B cell (primary cell): ENCODE measurements around the gene MPHOSPH6. TPM values are rescaled to one million over a fixed set of nuclear protein-coding genes. Genes with fewer than 3 reads are reported as not detected.
"Not testable (repeated sequence)": the region's sequence is repeated elsewhere in the genome, so short reads cannot be mapped to it uniquely, and the experiment has no call there.

Source experiments
- ATAC-seq: fragments of 200-7000 bp; cut with Tn5 transposase; one replicate; pipeline ENCODE4 v1.10.0; 2021; ENCODE audit warnings: low read depth, mild to moderate bottlenecking, moderate number of reproducible peaks, moderate library complexity
- CTCF ChIA-PET: fragments of 350-600 bp; sonication (Branson Sonifier 250); formaldehyde crosslinking; loops from one replicate; lab custom pipeline; 2021; ENCODE audit warnings: antibody characterized with exemption, inconsistent platforms; lab: Charles Lee
- POLR2A ChIA-PET: fragments of 350-600 bp; sonication (Branson Sonifier 250); formaldehyde crosslinking; loops from one replicate; lab custom pipeline; 2021; ENCODE audit warnings: antibody characterized with exemption; lab: Charles Lee
- DNase-seq: peaks from one replicate; pipeline ENCODE4 v3.0.0; 2013
- H2AFZ ChIP-seq: 2 replicates; pipeline ENCODE4 v1.6.1; 2012; ENCODE audit warnings: mild to moderate bottlenecking, low read depth, low read length; ENCODE audit not compliant: insufficient read depth, poor library complexity, severe bottlenecking
- H3K27ac ChIP-seq, 2 donors: 1 replicate in 1 of 2; 2 replicates in 1 of 2; pipeline ENCODE4 v1.5.1; 2012 to 2013; ENCODE audit warnings: low read length in 2 of 2, mild to moderate bottlenecking in 2 of 2, moderate library complexity in 1 of 2
- H3K27me3 ChIP-seq, 4 experiments: fragments of 200-600 bp in 1 of 4; sonication (generic) in 1 of 4; replicated peaks in 1 of 4; 1 replicate in 2 of 4; 2 replicates in 2 of 4; pipeline versions ENCODE4 v1.6.1 to v1.7.0; 2013 to 2016; ENCODE audit warnings: low read length in 3 of 4, mild to moderate bottlenecking in 2 of 4, mixed read lengths in 1 of 4, moderate library complexity in 1 of 4; ENCODE audit not compliant: insufficient read depth in 4 of 4, control insufficient read depth in 3 of 4; ENCODE audit errors: control extremely low read depth in 1 of 4
- H3K36me3 ChIP-seq, 2 experiments: replicated peaks in 1 of 2; 1 replicate in 1 of 2; 2 replicates in 1 of 2; pipeline versions ENCODE4 v1.6.1 to v1.7.1; 2013; ENCODE audit warnings: low read length in 1 of 2; ENCODE audit not compliant: insufficient read depth in 2 of 2, control insufficient read depth in 1 of 2; ENCODE audit errors: control extremely low read depth in 1 of 2, extremely low read depth in 1 of 2
- H3K4me1 ChIP-seq, 2 donors: fragments of 200-600 bp in 1 of 2; sonication (generic) in 1 of 2; 1 replicate in 1 of 2; 2 replicates in 1 of 2; pipeline versions ENCODE4 v1.5.1 to v1.6.1; 2013 to 2017; ENCODE audit warnings: low read length in 2 of 2; ENCODE audit not compliant: control insufficient read depth in 2 of 2, insufficient read depth in 2 of 2
- H3K4me2 ChIP-seq: replicated peaks from 2 replicates; pipeline ENCODE3; 2012; ENCODE audit warnings: mild to moderate bottlenecking, low read depth, low read length; ENCODE audit not compliant: poor library complexity, severe bottlenecking
- H3K4me3 ChIP-seq, 5 experiments: fragments of 200-600 bp in 1 of 5; sonication (generic) in 1 of 5; 1 replicate in 3 of 5; 2 replicates in 2 of 5; pipeline versions ENCODE4 v1.5.1 to v1.7.0; 2011 to 2016; ENCODE audit warnings: low read length in 4 of 5, mild to moderate bottlenecking in 4 of 5, low read depth in 2 of 5, control low read depth in 1 of 5, moderate library complexity in 1 of 5; ENCODE audit not compliant: insufficient read depth in 1 of 5; ENCODE audit errors: control extremely low read depth in 1 of 5, extremely low read depth in 1 of 5
- H3K79me2 ChIP-seq: fragments of 200-600 bp; sonication (generic); one replicate; pipeline ENCODE4 v1.6.0; 2016; ENCODE audit warnings: low read length; ENCODE audit not compliant: control insufficient read depth, insufficient read depth
- H3K9ac ChIP-seq: fragments of 200-600 bp; sonication (generic); 2 replicates; pipeline ENCODE4 v1.6.1; 2017; ENCODE audit warnings: mild to moderate bottlenecking, low read length, moderate library complexity
- H3K9me3 ChIP-seq, 3 donors: one replicate each; pipeline versions ENCODE4 v1.6.1 to v1.7.1; 2013; ENCODE audit warnings: low read length in 2 of 3; ENCODE audit not compliant: control insufficient read depth in 2 of 3, insufficient read depth in 1 of 3; ENCODE audit errors: control extremely low read depth in 1 of 3
- H4K20me1 ChIP-seq: 2 replicates; pipeline ENCODE4 v1.6.0; 2012; ENCODE audit warnings: mild to moderate bottlenecking, low read length; ENCODE audit not compliant: insufficient read depth, control insufficient read depth, poor library complexity, severe bottlenecking
- H3K27ac Mint-ChIP-seq: one replicate; pipeline ENCODE4 v1.8.0; 2021; ENCODE audit warnings: mixed read lengths
- H3K27me3 Mint-ChIP-seq: one replicate; pipeline ENCODE4 v1.8.0; 2021; ENCODE audit warnings: mixed read lengths
- H3K4me1 Mint-ChIP-seq: one replicate; pipeline ENCODE4 v1.8.0; 2021; ENCODE audit warnings: mixed read lengths
- H3K4me3 Mint-ChIP-seq: one replicate; pipeline ENCODE4 v1.8.0; 2021; ENCODE audit warnings: mixed read lengths
- H3K9me3 Mint-ChIP-seq: one replicate; pipeline ENCODE4 v1.8.0; 2022; ENCODE audit warnings: mixed read lengths; ENCODE audit not compliant: insufficient read depth
- EZH2 ChIP-seq: IDR thresholded peaks from 2 replicates; pipeline ENCODE4 v1.6.1; 2012; ENCODE audit warnings: borderline replicate concordance, low read depth, mild to moderate bottlenecking, moderate library complexity, low read length; ENCODE audit not compliant: insufficient read depth, poor library complexity, severe bottlenecking
- WGBS: methylation state at CpG from one replicate; pipeline ENCODE4 v1.1.5; 2013; ENCODE audit warnings: missing lambda C conversion rate; ENCODE audit not compliant: insufficient coverage; 5-methylcytosine and 5-hydroxymethylcytosine counted together
- intact Hi-C: fragments of 100-400 bp; cut with micrococcal nuclease; formaldehyde crosslinking; loops from one replicate; pipeline ENCODE4 v1.10.0; 2022
- polyA plus RNA-seq: library from polyadenylated mRNA; depleted of rRNA; stranded (reverse); fragments of >200 nt; gene quantifications from 2 replicates; pipeline ENCODE4 v1.2.3, GENCODE V29; 2012
- total RNA-seq, 2 donors: library from RNA; stranded (reverse); fragments of 120-200 nt in 1 of 2; gene quantifications; 1 replicate in 1 of 2; 2 replicates in 1 of 2; pipeline versions ENCODE4 v1.2.3 to v1.2.4, GENCODE V29; 2013 to 2022
- TF ChIP-seq, protein P1 (sequence below): fragments of 200-600 bp; IDR thresholded peaks from one replicate; pipeline ENCODE4 v1.8.0; 2022; ENCODE audit warnings: antibody characterized with exemption, mild to moderate bottlenecking

MPHOSPH6 gene
- total and polyA plus RNA-seq, 2 donors (not counting 1 experiment from before 2014, with no cell fraction given) = 4.6 to 20.4 TPM

DNA sequence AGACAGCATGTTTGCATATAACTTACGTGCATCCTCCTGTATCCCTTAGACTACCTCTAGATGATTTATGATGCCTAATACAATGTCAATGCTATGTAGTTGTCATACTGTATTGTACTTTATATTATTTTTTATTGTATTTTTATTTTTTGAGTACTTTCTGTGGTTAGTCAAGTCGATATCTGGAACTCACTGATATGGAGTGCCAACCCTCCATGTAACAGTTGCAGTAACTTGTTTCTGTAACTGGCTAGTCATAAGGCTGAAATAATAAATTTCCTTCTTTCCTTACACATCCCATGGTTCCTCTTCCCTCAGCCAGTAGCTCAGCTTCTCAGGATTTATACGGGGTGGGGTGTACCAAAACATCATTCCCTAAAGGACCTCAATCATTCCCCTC is 23.5 kb downstream of the MPHOSPH6 start:
- CTCF ChIA-PET = no interaction called here
- Mint-ChIP-seq H3K27ac (no peak overlapping the region), H3K4me3 (no peak overlapping the region), H3K9me3 (no peaks in the 10 kb centered on the region), H3K4me1 (no peaks in the 10 kb centered on the region), H3K27me3 (no peaks in the 10 kb centered on the region)
- no peak overlapping the region for H3K4me3 ChIP-seq
- no peaks in the 10 kb centered on the region for H3K79me2 ChIP-seq
- WGBS = no CpG with 5 or more reads among the region's 3 CpGs
- H3K9ac ChIP-seq = no peak overlapping the region
- no peaks in the 10 kb centered on the region for H3K27me3 ChIP-seq
- TF ChIP-seq, protein P1, sequence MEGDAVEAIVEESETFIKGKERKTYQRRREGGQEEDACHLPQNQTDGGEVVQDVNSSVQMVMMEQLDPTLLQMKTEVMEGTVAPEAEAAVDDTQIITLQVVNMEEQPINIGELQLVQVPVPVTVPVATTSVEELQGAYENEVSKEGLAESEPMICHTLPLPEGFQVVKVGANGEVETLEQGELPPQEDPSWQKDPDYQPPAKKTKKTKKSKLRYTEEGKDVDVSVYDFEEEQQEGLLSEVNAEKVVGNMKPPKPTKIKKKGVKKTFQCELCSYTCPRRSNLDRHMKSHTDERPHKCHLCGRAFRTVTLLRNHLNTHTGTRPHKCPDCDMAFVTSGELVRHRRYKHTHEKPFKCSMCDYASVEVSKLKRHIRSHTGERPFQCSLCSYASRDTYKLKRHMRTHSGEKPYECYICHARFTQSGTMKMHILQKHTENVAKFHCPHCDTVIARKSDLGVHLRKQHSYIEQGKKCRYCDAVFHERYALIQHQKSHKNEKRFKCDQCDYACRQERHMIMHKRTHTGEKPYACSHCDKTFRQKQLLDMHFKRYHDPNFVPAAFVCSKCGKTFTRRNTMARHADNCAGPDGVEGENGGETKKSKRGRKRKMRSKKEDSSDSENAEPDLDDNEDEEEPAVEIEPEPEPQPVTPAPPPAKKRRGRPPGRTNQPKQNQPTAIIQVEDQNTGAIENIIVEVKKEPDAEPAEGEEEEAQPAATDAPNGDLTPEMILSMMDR = no peak
- TF ChIP-seq EZH2 = no peak
- no peaks in the 10 kb centered on the region for H3K4me1 ChIP-seq
- ATAC-seq (no peak), DNase-seq (no peak)
- H3K27ac ChIP-seq = no peak overlapping the region
- intact Hi-C loops = no loop called here
- no peaks in the 10 kb centered on the region for H3K9me3 ChIP-seq
- H2AFZ ChIP-seq = no peak overlapping the region
- no peak overlapping the region for H3K4me2 ChIP-seq
- H3K36me3 ChIP-seq = peaks cover 1 to 12% of the 10 kb centered on the region in 2 experiments
- no peaks in the 10 kb centered on the region for H4K20me1 ChIP-seq
- POLR2A ChIA-PET = no interaction called here

DNA sequence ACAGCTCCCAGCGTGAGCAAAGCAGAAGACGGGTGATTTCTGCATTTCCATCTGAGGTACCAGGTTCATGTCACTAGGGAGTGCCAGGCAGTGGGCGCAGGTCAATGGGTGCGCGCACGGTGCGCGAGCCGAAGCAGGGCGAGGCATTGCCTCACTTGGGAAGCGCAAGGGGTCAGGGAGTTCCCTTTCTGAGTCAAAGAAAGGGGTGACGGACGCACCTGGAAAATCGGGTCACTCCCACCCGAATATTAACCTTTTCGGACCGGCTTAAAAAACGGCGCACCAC is 30.8 kb downstream of the MPHOSPH6 start:
- H3K9ac ChIP-seq, H3K27me3 Mint-ChIP-seq, H3K4me2 ChIP-seq, H3K27ac ChIP-seq, H3K36me3 ChIP-seq, H3K4me3 ChIP-seq, H2AFZ ChIP-seq, H3K27ac Mint-ChIP-seq, CTCF ChIA-PET, intact Hi-C loops, ATAC-seq, POLR2A ChIA-PET, H3K4me3 Mint-ChIP-seq, H3K79me2 ChIP-seq, H4K20me1 ChIP-seq, H3K4me1 Mint-ChIP-seq, DNase-seq, H3K27me3 ChIP-seq, H3K9me3 ChIP-seq, H3K4me1 ChIP-seq, H3K9me3 Mint-ChIP-seq: not testable (repeated sequence)
- 100% methylated on average over 2 of the region's 19 CpGs for WGBS
